Erythroblast (primary cell): Measurements from ENCODE around the gene RPS19.

Experiments
- GATA1 ChIP-seq: IDR thresholded peaks from 2 replicates; pipeline ENCODE4 v1.6.1; 2011; ENCODE audit warnings: low read depth, mild to moderate bottlenecking, control low read depth, low read length, moderate library complexity
- POLR2A ChIP-seq: IDR thresholded peaks from 2 replicates; pipeline ENCODE4 v1.6.1; 2011; ENCODE audit warnings: mild to moderate bottlenecking, low read length

DNA sequence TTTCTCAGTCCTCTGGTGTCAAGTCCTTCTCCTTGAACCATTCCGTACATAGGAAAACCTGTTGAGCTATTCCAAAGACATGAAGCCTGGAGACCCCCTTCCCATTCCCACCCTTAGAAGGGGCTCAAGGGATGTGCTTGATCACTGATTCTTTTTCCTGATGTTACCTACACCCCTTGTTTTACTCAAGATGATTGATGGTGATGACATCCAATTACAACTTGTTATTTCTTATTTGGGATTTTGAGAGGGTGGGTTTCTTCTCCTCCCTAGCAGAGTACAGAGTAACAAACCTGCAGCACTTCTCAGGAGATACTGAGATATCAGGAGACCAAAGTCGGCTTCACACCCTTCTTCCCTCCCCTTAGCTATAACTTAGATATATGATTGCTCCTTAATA is 6.7 kb upstream of the RPS19 start:
- TF ChIP-seq GATA1 (no peak), POLR2A (no peak)
